Stimulated activated CD8-positive, alpha-beta memory T cell treated with anti-CD3 and anti-CD28 coated beads, Interleukin-15, amount 100 ng/mL, for 48 hours (primary cell): Measurements from ENCODE around the gene SLC6A18.

Experiments
- DNase-seq, 2 donors: peaks; one replicate each; pipeline ENCODE4 v3.0.0-alpha.2; 2020; ENCODE audit warnings: low read depth in 2 of 2

The SLC6A18 gene

GRCh38 chr5:1225081-1225480 is at the start of gene SLC6A18:
Gene SLC6A18 (plus strand): TSS chr5:1225381. CDS start chr5:1225478, 97 bp downstream.
- no peak for DNase-seq

- no peak for DNase-seq
Observed at GRCh38 chr5:1175801-1176472, 49.2 kb upstream of the SLC6A18 start.

GRCh38 chr5:1176473-1177391 is 48.4 kb upstream of the SLC6A18 start:
- DNase-seq = no peak

- DNase-seq = no peak
Observed at GRCh38 chr5:1177826-1178528, 47.2 kb upstream of the SLC6A18 start.

- DNase-seq = no peak
Observed at GRCh38 chr5:1178529-1179382, 46.4 kb upstream of the SLC6A18 start.

- no peak for DNase-seq
Observed at GRCh38 chr5:1179383-1179715, 45.8 kb upstream of the SLC6A18 start.

- DNase-seq = no peak
Observed at GRCh38 chr5:1180096-1180495, 45.1 kb upstream of the SLC6A18 start.

GRCh38 chr5:1180841-1181271 is 44.3 kb upstream of the SLC6A18 start:
- no peak for DNase-seq

GRCh38 chr5:1181451-1182359 is 43.5 kb upstream of the SLC6A18 start:
- DNase-seq = no peak

- no peak for DNase-seq
Observed at GRCh38 chr5:1182360-1182632, 42.9 kb upstream of the SLC6A18 start.

- no peak for DNase-seq
Observed at GRCh38 chr5:1182633-1183423, 42.4 kb upstream of the SLC6A18 start.

GRCh38 chr5:1183424-1184162 is 41.6 kb upstream of the SLC6A18 start:
- DNase-seq = no peak

- no peak for DNase-seq
Observed at GRCh38 chr5:1184163-1184470, 41.1 kb upstream of the SLC6A18 start.

- DNase-seq = no peak
Observed at GRCh38 chr5:1184481-1184880, 40.7 kb upstream of the SLC6A18 start.

- no peak for DNase-seq
Observed at GRCh38 chr5:1185038-1185627, 40.0 kb upstream of the SLC6A18 start.

- no peak for DNase-seq
Observed at GRCh38 chr5:1185629-1186350, 39.4 kb upstream of the SLC6A18 start.

GRCh38 chr5:1186351-1187233 is 38.6 kb upstream of the SLC6A18 start:
- DNase-seq = no peak
